Measurements from ENCODE around the gene EPHB3.

The EPHB3 gene

GRCh38 chr3:184561061-184561912 lies at the start of gene EPHB3:
TSS of gene EPHB3 (plus strand) at chr3:184561785. CDS start at chr3:184562236, 451 bp downstream.
- Histone ChIP-seq H3K4me1 (peaks cover 15% of the 10 kb centered on the region), H3K79me2 (no peaks in the 10 kb centered on the region), H3K27me3 (ENCODE audit: control insufficient read depth, insufficient read depth, low read length) (no peaks in the 10 kb centered on the region), H3K4me3 (ENCODE audit: low read depth, low read length) (peak within 1 kb of the TSS; percentile 56), H3K36me3 (ENCODE audit: control insufficient read depth, insufficient read depth, low read length) (no peaks in the 10 kb centered on the region), H3K9ac (no peak within 1 kb of the TSS), H3K27ac (no peak within 1 kb of the TSS), H3K9me3 (ENCODE audit: control insufficient read depth, low read length) (no peaks in the 10 kb centered on the region), H2AFZ (peak within 1 kb of the TSS; percentile 65), H3K4me2 (ENCODE audit: low read length) (peak within 1 kb of the TSS; percentile 80)
- peak; percentile 99 for TF ChIP-seq CTCF (IDR thresholded peaks at IDR 0.05)

DNA sequence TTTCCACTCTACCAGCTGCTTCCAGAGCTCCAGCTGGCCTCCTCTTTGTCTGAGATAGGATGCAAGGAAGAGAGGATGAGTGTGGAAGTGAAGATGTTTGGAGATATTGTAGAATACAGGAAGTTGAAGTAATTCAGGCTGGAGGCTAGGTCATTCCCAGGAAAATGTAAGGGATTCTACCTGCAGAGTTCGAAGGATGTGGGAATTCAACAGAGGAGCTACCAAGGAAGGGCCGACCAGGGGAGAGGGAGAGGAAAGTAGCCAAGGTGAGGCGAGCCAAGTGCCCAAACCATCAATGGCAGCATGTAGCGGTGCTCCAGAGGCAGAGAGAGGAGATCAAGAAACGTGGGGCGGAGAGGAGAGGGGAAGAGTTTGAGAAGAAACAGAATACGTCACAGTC lies 49.0 kb upstream of the EPHB3 start:
- Histone ChIP-seq H3K9me3 (ENCODE audit: control insufficient read depth, low read length) (no peaks in the 10 kb centered on the region), H3K4me2 (ENCODE audit: low read length) (no peak overlapping the region), H3K9ac (no peak overlapping the region), H3K27me3 (ENCODE audit: control insufficient read depth, insufficient read depth, low read length) (no peaks in the 10 kb centered on the region), H3K36me3 (ENCODE audit: control insufficient read depth, insufficient read depth, low read length) (no peaks in the 10 kb centered on the region), H3K27ac (no peak overlapping the region), H3K4me3 (ENCODE audit: low read depth, low read length) (no peak overlapping the region), H3K4me1 (no peaks in the 10 kb centered on the region), H2AFZ (no peak overlapping the region), H3K79me2 (no peaks in the 10 kb centered on the region)
- TF ChIP-seq CTCF (IDR thresholded peaks at IDR 0.05) = no peak

- no peak overlapping the region for H3K27ac ChIP-seq
- H3K9ac ChIP-seq = no peak overlapping the region
- no peaks in the 10 kb centered on the region for H3K79me2 ChIP-seq
- H3K36me3 ChIP-seq (ENCODE audit: control insufficient read depth, insufficient read depth, low read length) = no peaks in the 10 kb centered on the region
- TF ChIP-seq CTCF (IDR thresholded peaks at IDR 0.05) = peak; percentile 91
- H3K4me3 ChIP-seq (ENCODE audit: low read depth, low read length) = peak overlapping the region; percentile 28
- peak overlapping the region; percentile 85 for H2AFZ ChIP-seq
- H3K27me3 ChIP-seq (ENCODE audit: control insufficient read depth, insufficient read depth, low read length) = no peaks in the 10 kb centered on the region
- no peaks in the 10 kb centered on the region for H3K4me1 ChIP-seq
- peak overlapping the region; percentile 75 for H3K4me2 ChIP-seq (ENCODE audit: low read length)
- no peaks in the 10 kb centered on the region for H3K9me3 ChIP-seq (ENCODE audit: control insufficient read depth, low read length)
Observed at GRCh38 chr3:184513276-184514170, 48.1 kb upstream of the EPHB3 start.

DNA sequence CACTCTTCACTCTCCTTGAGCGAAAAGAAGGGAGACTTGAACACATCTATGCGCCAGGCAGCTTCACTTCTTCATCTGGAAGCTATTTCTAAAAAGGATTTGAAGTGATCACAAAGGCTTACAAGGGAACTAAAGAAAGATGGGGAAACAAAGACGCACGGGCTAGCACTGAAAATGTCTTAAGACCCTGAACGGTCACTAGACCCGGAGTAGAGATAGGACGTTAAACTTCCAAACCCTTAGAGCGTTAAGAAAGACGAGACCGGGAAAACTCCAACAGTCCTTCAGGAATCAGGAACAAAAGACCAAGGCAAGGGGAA lies 47.5 kb upstream of the EPHB3 start:
- H3K27me3 ChIP-seq (ENCODE audit: control insufficient read depth, insufficient read depth, low read length) = no peaks in the 10 kb centered on the region
- peak overlapping the region; percentile 85 for H2AFZ ChIP-seq
- H3K9ac ChIP-seq = no peak overlapping the region

More for the DNA sequence above, 47.5 kb upstream of the EPHB3 start:
- Histone ChIP-seq H3K9me3 (ENCODE audit: control insufficient read depth, low read length) (no peaks in the 10 kb centered on the region), H3K36me3 (ENCODE audit: control insufficient read depth, insufficient read depth, low read length) (no peaks in the 10 kb centered on the region), H3K4me2 (ENCODE audit: low read length) (peak overlapping the region; percentile 75), H3K4me3 (ENCODE audit: low read depth, low read length) (no peak overlapping the region), H3K4me1 (no peaks in the 10 kb centered on the region), H3K27ac (no peak overlapping the region), H3K79me2 (no peaks in the 10 kb centered on the region)
- TF ChIP-seq CTCF (IDR thresholded peaks at IDR 0.05) = no peak

Data from parathyroid adenoma (tissue), 2 donors.